GM04504 (cell line): Measurements from ENCODE around the gene UBE2E2.

ENCODE experiments used
- DNase-seq: peaks from one replicate; pipeline ENCODE4 v3.0.0-alpha.2; 2012; ENCODE audit warnings: low read depth

Gene UBE2E2

GRCh38 chr3:23240171-23240785, 37.2 kb downstream of the UBE2E2 start:
- no peak for DNase-seq

DNA sequence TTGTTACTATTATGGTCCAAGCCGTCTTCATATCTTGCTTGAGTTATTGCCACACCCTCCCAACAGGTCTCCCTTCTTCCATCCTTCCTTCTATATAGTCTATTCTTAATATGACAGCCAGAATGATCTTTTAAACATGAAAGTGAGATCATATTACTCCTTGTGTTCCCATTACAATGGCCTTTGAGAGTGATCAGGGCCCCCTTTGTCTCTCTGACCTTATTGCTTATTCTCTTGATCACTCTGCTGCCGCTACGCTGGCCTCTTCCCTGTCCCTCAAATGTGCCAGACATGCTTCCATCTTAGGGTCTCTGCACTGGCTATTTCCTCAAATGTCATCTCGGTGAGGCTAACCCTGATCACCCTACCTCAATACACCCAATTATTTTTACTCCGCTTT, 38.1 kb downstream of the UBE2E2 start:
- no peak for DNase-seq

DNA sequence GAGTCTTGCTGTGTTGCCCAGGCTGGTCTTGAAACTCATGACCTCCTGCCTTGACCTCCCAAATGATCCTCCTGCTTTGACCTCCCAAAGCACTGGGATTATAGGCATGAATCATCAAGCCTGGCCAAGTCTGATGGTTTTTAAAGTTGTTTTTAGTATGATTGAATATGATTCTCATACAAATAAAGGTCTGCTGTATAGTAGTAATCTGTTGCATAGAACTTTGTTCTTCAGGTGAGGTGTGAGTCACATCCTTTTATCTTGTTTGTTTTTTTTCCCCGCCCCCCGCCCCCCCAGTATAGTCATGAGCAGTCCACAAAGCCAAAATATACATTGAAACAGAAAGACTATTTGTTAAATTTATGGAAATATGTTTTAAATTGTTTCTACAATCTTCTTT, 39.0 kb downstream of the UBE2E2 start:
- DNase-seq, result no peak

DNA sequence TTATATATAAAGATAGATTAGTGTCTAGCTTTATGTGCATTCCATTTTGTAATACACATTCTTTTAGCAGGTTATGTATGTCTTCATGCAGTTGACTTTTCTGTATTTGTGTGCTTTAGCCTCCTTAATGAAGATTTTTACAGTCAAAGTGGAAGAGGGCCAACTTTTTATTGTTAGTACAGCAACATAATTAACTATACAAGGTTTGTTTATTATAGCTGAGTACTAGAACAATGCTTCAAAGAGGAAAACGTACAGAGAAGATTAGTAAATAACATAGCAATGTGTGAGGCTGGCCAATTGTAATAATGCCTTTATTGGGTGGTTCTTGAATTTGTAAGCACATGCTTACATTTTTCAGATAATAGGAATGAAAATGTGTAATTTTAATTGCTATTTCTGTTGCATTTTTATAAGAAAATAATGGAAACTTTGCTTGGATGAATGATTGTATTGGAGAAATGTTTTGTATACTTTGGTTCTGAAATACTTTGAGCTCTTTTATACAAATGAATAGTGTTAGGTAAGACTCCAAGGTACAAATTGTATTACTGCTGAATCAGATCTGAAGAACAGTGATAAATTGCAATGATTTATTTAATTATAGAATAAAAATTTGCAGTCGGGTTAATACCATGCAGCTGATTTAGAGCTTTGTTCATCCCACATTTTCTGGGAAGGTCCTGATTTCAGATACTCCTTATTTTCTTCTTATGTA, 41.4 kb downstream of the UBE2E2 start:
- DNase-seq, result no peak

DNA sequence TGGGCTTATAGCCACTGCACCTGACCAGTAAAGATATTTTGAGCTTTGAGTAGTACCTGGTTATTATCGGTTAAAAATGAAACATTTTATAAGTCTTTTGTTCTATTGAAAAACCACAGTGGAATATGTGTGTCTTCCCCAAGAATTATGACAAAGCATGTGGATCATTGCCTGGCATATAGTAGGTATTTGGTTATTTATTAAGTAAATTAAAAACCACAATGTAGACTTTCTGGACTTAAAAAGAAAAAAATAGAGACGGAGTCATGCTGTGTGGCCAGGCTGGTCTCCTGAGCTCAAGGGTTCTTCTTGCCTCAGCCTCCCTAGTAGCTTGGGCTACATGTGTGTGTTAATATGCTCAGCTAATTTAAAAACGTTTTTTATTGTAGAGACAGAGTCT, 43.5 kb downstream of the UBE2E2 start:
- DNase-seq, result no peak

DNA sequence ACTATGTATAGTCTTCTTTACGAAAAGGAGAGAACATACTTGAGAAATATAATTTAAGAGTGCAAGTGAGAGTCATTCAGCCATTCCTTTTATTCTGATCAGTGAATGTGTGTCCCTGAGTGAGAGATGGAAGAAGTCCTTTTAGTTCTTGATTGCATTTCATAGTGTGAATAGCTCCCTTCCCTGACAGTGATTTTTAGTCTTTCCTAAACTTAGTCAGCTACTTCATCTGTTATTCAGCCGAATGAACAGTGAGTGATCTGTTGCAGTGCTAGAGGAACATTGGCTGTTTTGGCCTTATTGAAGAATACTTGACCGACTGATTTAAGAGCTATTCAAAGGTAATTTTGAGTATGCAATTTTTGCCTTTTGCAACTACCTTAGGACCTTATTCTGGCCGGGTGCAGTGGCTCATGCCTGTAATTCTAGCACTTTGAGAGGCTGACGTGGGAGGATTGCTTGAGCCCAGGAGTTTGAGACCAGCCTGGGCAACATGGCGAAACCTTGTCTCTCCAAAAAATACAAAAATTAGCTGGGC, 45.5 kb downstream of the UBE2E2 start:
- no peak for DNase-seq

DNA sequence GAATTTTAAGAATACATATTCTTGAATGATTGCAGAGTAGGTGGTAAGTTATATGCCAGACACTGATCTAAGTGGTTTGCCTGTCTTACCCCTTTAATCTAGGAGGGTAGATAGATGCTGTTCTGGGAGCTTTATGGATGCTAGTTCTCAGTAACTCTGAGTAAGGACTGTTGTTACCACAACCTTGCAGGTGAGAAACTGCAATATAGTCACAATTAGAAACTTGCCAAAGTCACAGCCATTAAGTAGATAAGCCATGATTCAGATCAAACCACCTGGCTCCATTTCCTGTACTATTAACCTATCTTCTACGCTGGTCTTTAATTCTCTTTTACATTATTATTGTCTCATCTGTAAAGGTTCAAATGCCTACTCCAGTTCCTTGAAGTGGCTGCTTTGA, 46.8 kb downstream of the UBE2E2 start:
- no peak for DNase-seq

DNA sequence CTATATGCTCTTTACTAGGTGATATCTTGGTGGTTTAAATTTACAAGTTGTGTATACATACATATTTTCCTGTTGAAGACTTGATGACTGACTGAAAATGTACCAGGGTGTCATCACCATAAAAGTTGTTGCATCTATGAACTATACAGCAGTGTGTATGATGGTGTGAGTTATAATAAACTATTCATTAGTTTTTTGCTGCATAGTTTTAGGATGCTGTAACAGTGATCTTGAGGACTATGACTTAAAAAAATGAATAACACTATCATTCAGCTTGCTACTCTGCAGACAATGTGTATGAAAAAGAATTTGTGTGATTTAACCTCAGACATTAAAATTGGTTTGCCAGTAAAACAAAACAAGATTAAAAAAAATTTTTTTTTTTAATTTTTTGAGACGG, 49.0 kb downstream of the UBE2E2 start:
- DNase-seq, result no peak

DNA sequence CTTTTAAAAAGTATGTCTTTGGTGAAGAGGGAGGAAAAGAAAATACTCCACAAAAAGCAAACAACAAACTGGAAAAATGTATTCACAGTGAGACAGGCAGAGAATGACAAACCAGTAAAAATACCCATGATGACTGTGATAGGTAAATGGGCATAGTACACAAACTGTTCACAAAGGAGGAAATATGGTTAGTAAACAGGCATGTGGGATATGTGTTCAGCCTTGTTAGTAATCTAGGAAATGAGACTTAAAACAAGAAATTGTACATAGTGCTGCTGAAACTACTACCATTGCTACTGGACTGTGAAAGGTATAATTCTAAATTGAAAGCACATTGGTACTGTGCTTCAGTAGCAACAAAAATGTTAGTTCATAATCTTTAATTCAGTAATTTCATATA, 50.1 kb downstream of the UBE2E2 start:
- DNase-seq, result no peak

GRCh38 chr3:23254282-23254681, 51.2 kb downstream of the UBE2E2 start:
- no peak for DNase-seq

GRCh38 chr3:23254835-23255234, 51.7 kb downstream of the UBE2E2 start:
- no peak for DNase-seq

DNA sequence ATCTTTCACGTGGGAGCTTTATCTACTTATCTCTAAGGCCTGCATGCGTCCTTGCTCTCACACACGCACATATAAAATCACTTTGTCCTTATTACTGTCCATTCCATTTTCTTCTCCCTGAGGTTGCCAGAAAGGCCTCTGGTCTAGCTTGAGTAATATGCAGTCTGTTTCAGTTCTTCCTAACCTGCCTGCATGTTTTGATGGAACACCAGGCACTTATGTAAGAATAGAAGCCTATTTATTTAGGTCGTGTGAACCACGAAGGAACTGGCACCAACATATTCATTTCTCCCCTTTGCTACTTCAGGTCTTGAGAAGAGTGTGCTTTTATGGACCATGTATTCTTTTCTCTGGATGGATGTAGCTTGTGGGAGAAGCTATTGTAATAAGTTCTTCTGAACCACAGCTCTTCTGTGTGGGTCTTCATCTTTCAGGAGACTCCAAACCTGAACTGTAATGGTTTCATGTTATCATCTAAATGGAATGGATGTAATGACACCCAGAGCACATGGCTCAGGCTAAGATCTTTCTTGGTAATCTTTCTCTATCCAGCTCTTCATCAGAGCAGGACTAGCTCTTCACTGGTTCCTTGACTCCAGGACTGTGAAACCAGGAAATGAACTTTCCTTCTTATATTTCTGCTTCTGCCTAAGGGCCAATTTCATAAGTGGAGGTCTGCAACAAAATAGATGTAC, 53.8 kb downstream of the UBE2E2 start:
- DNase-seq, result no peak

- no peak for DNase-seq
Measured at GRCh38 chr3:23258110-23258509, 55.0 kb downstream of the UBE2E2 start.

DNA sequence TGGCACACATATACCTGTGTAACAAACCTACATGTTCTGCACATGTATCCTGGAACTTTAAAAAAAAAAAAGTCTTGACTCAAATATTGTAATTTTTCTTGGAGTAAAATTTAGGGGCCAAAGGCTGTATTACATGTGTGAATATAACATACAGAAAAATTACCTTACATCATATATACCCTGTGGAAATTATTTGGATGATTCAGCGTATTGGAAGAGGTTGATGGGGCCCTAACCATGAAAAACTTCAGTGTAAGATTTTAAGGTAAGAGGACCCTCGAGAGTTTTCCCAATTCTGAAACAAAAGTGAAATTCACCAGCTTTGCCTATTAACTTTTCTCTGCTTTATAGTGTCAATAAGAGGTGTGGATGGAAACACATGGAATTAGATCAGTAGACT, 56.4 kb downstream of the UBE2E2 start:
- no peak for DNase-seq

DNA sequence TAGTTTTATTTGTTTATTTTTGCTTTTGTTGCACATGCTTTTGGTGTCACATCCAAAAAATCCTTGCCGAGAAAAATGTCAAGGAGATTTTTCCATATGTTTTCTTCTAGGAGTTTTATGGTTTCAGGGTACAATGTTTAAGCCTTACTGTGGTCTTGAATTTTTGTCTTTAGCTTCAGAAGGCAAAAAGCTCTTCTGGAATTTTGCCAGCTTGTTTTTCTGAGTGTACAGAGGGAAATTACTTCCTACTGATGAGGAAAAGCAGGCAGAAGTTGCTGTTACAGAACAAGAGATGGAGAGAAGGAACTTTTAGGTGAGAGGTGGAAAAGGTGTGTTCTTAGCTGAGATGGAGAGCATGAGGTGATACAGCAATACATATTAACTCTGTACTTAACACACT, 59.6 kb downstream of the UBE2E2 start:
- no peak for DNase-seq

DNA sequence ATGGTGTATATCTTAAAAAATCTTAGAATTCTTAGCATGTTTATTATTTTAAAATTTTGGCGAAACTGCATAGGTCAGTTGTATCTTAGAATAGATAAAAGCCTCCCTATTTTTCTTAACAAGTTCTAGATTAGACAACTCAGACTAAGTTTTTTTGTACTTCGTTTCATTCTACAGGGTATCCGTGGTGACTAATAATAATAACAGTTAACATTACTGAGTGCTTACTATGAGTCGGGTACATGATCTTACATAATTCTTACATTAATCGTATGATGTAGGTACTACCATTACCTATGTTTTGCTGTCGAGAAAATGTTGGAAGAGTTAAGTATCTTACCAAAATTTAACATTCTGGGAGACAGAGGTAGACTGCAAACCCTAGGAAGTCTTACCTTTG, 60.7 kb downstream of the UBE2E2 start:
- no peak for DNase-seq

DNA sequence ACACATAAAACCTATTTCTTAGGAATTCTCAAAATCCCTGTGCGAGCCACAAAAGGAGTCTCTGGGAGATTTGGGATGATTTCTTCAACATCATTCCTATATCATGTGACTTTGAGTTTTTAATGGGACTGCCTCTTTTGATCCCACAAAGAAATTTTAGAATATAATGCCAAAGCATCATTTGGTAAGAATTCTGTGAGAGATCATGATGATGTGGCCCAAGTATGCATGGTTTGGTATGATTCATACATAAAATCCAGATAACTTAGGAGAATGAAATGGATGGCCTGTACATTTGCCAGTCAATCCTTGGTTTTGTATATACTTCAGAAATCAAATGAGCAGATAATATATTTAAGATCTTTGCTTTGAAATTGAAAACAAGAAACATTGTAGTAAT, 61.3 kb downstream of the UBE2E2 start:
- peak; percentile 58 for DNase-seq

DNA sequence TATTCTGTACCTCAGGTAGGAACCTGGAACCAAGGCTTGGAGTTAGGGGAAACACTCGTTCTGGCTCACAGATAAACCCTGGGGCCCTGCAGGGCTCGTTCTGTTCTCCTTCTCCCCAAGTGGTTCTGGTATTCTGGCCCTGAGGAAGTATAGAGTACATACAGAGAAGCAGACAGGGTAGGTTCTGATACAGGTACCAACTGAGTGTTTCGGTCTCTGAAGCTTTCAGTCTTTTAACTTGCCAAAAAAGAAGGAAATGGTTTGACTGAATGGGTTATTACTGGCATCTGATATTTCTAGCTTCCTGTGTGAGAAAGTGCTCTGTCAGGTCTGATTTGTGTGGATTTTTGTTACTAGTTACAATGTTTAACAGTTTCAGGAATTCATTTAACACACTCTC, 67.3 kb downstream of the UBE2E2 start:
- DNase-seq, result no peak

DNA sequence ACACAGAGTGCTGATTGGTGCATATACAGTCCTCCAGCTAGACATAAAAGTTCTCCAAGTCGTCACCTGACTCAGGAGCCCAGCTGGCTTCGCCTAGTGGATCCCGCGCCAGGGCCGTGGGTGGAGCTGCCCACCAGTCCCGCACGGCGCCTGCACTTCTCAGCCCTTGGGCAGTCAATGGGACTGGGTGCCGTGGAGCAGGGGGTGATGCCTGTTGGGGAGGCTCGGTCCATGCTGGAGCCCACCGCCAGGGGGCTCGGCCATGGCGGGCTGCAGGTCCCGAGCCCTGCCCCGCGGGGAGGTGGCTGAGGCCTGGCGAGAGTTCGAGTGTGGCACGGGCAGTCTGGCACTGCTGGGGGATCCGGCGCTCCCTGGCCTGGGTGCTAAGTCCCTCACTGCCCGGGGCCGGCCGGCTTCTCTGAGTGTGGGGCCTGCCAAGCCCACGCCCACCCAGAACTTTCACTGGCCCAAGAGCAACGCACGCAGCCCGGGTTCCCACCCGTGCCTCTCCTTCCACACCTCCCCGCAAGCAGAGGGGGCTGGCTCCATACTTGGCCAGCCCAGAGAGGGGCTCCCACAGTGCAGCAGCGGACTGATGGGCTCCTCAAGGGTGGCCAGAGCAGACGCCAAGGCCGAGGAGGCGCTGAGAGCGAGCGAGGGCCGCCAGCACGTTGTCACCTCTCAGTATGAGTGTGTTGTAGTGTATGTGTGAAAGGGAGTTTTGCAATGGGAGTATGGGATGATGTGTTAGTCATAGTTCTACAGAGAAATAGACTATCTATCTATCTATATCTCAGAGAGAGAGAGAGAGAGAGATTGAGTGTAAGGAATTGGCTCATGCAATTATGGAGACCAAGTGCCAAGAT, 69.0 kb downstream of the UBE2E2 start:
- DNase-seq, result no peak

- DNase-seq, result no peak
Measured at GRCh38 chr3:23272820-23273219, 69.7 kb downstream of the UBE2E2 start.

GRCh38 chr3:23275061-23275460, 71.9 kb downstream of the UBE2E2 start:
- no peak for DNase-seq

DNA sequence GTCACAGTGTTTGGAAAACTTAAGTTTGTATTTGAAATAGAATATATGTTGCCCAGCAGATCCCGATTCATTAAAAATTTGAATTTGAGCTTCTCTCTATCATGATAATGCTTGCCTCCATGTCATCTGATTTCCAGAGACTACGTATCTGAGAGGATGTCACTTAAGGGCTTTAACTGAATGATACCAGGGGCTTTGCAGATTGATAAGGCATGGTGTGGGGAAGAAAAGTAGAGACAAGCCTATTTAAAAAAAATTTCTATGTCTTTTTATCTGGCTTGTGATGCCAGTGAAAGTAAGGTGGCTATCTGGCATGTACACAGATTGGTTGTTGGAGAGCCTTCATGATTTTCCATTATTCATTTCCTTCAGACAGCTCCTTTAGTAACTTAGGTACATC, 72.7 kb downstream of the UBE2E2 start:
- DNase-seq, result no peak
